Transverse colon (tissue), 4 donors: Measurements from ENCODE around the gene COMMD1. TPM values are rescaled to one million over a fixed set of nuclear protein-coding genes. Genes with fewer than 3 reads are reported as not detected.
A peak's percentile ranks its signal among the peaks of the same experiment; 100 is the strongest.
"Not testable (repeated sequence)": the region's sequence is repeated elsewhere in the genome, so short reads cannot be mapped to it uniquely, and the experiment has no call there.

Experiments used
- DNase-seq: peaks from one replicate; pipeline ENCODE4 v3.0.0-alpha.2; 2019
- H3K27ac ChIP-seq, 4 donors: fragments of 200-600 bp; sonication (generic); 2 replicates each; pipeline ENCODE4 v1.5.1; 2016 to 2018; ENCODE audit warnings: inconsistent platforms in 4 of 4
- H3K27me3 ChIP-seq: fragments of 200-600 bp; sonication (generic); 2 replicates; pipeline ENCODE4 v1.5.1; 2017; ENCODE audit warnings: inconsistent platforms
- H3K36me3 ChIP-seq, 4 donors: fragments of 200-600 bp; sonication (generic); 2 replicates each; pipeline ENCODE4 v1.5.1; 2017 to 2019; ENCODE audit warnings: inconsistent platforms in 4 of 4
- H3K4me1 ChIP-seq, 4 donors: fragments of 200-600 bp; sonication (generic); 2 replicates each; pipeline ENCODE4 v1.5.1; 2017 to 2020; ENCODE audit warnings: inconsistent platforms in 4 of 4
- H3K4me3 ChIP-seq, 4 donors: fragments of 200-600 bp; sonication (generic); 1 replicate in 1 of 4; 2 replicates in 3 of 4; pipeline versions ENCODE4 v1.5.1 to v1.6.1; 2017 to 2019; ENCODE audit warnings: inconsistent platforms in 4 of 4
- H3K9me3 ChIP-seq, 2 donors: fragments of 200-600 bp; sonication (generic); 2 replicates each; pipeline ENCODE4 v1.5.1; 2017 to 2019; ENCODE audit warnings: inconsistent platforms in 2 of 2
- CTCF ChIP-seq, 5 experiments: fragments of 200-600 bp in 3 of 5; fragments of 450-650 bp in 2 of 5; sonication (generic) in 3 of 5; IDR thresholded peaks; 1 replicate in 2 of 5; 2 replicates in 3 of 5; pipeline ENCODE4 v1.5.1; 2016 to 2017; ENCODE audit warnings: antibody characterized with exemption in 5 of 5, inconsistent platforms in 3 of 5, mild to moderate bottlenecking in 2 of 5, moderate library complexity in 1 of 5
- EP300 ChIP-seq: sonication (generic); formaldehyde crosslinking; IDR thresholded peaks from one replicate; pipeline ENCODE4 v1.6.1; 2017; ENCODE audit warnings: antibody characterized with exemption, low read depth
- POLR2A ChIP-seq: fragments of 450-650 bp; IDR thresholded peaks from one replicate; pipeline ENCODE4 v1.6.1; 2016; ENCODE audit warnings: antibody characterized with exemption, mild to moderate bottlenecking, moderate library complexity
- POLR2AphosphoS5 ChIP-seq, 3 donors: sonication (generic); formaldehyde crosslinking; IDR thresholded peaks; one replicate each; pipeline ENCODE4 v1.6.1; 2016; ENCODE audit warnings: antibody characterized with exemption in 3 of 3
- WGBS, 2 donors: methylation state at CpG; one replicate each; pipeline ENCODE4 v1.1.5; 2018; ENCODE audit warnings: low coverage in 1 of 2; 5-methylcytosine and 5-hydroxymethylcytosine counted together
- in situ Hi-C, 4 donors: fragments of 200-750 bp; cut with MboI; loops; one replicate each; pipeline versions ENCODE4 v1.15.0 to v1.15.1; 2017; ENCODE audit warnings: low sequenced_read_pairs in 3 of 4, low pct_ligation_motif_present in 1 of 4, low pct_unique_long_range_greater_than_20kb in 1 of 4
- intact Hi-C: fragments of 100-400 bp; cut with DNase I; formaldehyde crosslinking; loops from one replicate; pipeline ENCODE4 v1.15.1; 2023; ENCODE audit warnings: low total_unique reads
- total RNA-seq, 4 donors: library from RNA; depleted of rRNA; stranded (reverse); fragments of >200 nt; gene quantifications; one replicate each; pipeline ENCODE4 v1.1.0, GENCODE V29; 2016

Gene COMMD1
- total RNA-seq, 4 donors from 2014 or later, result 28.9 to 61.0 (median 36.8) TPM

- intact Hi-C loops, result no loop called here
- in situ Hi-C loops, result no loop called here
- peaks cover 0 to 7% (median 3%) of the 10 kb centered on the region in 4 donors for H3K4me1 ChIP-seq
- 45 to 83% methylated on average over 1 of the region's 1 CpG for WGBS, 2 donors
- H3K27me3 ChIP-seq, result no peaks in the 10 kb centered on the region
- H3K9me3 ChIP-seq, result no peaks in the 10 kb centered on the region
- no peak overlapping the region for H3K4me3 ChIP-seq
- TF ChIP-seq POLR2AphosphoS5 (IDR thresholded peaks at IDR 0.05) (no peak), CTCF (IDR thresholded peaks at IDR 0.05) (no peak), EP300 (no peak)
- no peaks in the 10 kb centered on the region for H3K36me3 ChIP-seq
- no peak for DNase-seq
- H3K27ac ChIP-seq, result no peak overlapping the region
Measured at GRCh38 chr2:61900281-61900680, 5.2 kb upstream of the COMMD1 start.

GRCh38 chr2:61906186-61906470 lies 654 bp downstream of the COMMD1 start:
- Histone ChIP-seq H3K4me1 (peaks cover 5 to 22% (median 11%) of the 10 kb centered on the region in 4 donors), H3K27ac (peak overlapping the region in 3 of 4 donors; percentile 72 to 80 (median 74)), H3K9me3 (no peaks in the 10 kb centered on the region), H3K27me3 (no peaks in the 10 kb centered on the region), H3K4me3 (peak overlapping the region; percentile 69 to 71 (median 70)), H3K36me3 (no peaks in the 10 kb centered on the region)
- in situ Hi-C loops, result no loop called here
- TF ChIP-seq EP300 (no peak), POLR2A (no peak)
- no peak for DNase-seq
- intact Hi-C loops, result no loop called here
- 0 to 3% methylated on average over 5 to 6 of the region's 6 CpGs for WGBS, 2 donors

GRCh38 chr2:61909116-61909515 lies 3.6 kb downstream of the COMMD1 start:
- Histone ChIP-seq H3K4me1 (peaks cover 5 to 22% (median 11%) of the 10 kb centered on the region in 4 donors), H3K27ac (no peak overlapping the region), H3K36me3 (no peaks in the 10 kb centered on the region), H3K4me3 (no peak overlapping the region), H3K27me3 (no peaks in the 10 kb centered on the region), H3K9me3 (no peaks in the 10 kb centered on the region)
- TF ChIP-seq EP300 (no peak), POLR2A (no peak), POLR2AphosphoS5 (IDR thresholded peaks at IDR 0.05) (no peak), CTCF (IDR thresholded peaks at IDR 0.05) (no peak)
- in situ Hi-C loops, result no loop called here
- intact Hi-C loops, result no loop called here
- DNase-seq, result no peak
- 94 to 95% methylated on average over 3 to 8 of the region's 8 CpGs for WGBS, 2 donors

GRCh38 chr2:61910603-61911002 lies 5.1 kb downstream of the COMMD1 start:
- Histone ChIP-seq H3K27me3 (no peaks in the 10 kb centered on the region), H3K9me3 (no peaks in the 10 kb centered on the region), H3K27ac (no peak overlapping the region), H3K36me3 (no peaks in the 10 kb centered on the region), H3K4me1 (peaks cover 5 to 15% (median 8%) of the 10 kb centered on the region in 4 donors), H3K4me3 (no peak overlapping the region)
- in situ Hi-C loops, result loop anchor here in 1 of 4 donors (10.0 kb wide), 1 partner anchor 504 kb away; no protein-coding TSS in a partner anchor
- intact Hi-C loops, result no loop called here
- TF ChIP-seq POLR2AphosphoS5 (IDR thresholded peaks at IDR 0.05) (no peak), CTCF (IDR thresholded peaks at IDR 0.05) (peak in 3 of 5 experiments; percentile 17 to 25 (median 18))
- DNase-seq, result no peak
- 63 to 65% methylated on average over 5 to 9 of the region's 9 CpGs for WGBS, 2 donors

GRCh38 chr2:61911510-61911909 lies 6.0 kb downstream of the COMMD1 start:
- in situ Hi-C loops, result loop anchor here in 1 of 4 donors (10.0 kb wide), 1 partner anchor 503 kb away; no protein-coding TSS in a partner anchor
- intact Hi-C loops, result no loop called here
- 91 to 94% methylated on average over 1 to 4 of the region's 4 CpGs for WGBS, 2 donors
- H3K36me3 ChIP-seq, result no peaks in the 10 kb centered on the region
- no peaks in the 10 kb centered on the region for H3K27me3 ChIP-seq
- no peak overlapping the region for H3K4me3 ChIP-seq
- TF ChIP-seq POLR2AphosphoS5 (IDR thresholded peaks at IDR 0.05), result no peak
- TF ChIP-seq EP300, result no peak
- TF ChIP-seq CTCF (IDR thresholded peaks at IDR 0.05), result no peak
- no peak for TF ChIP-seq POLR2A
- no peak for DNase-seq
- H3K27ac ChIP-seq, result no peak overlapping the region
- no peaks in the 10 kb centered on the region for H3K9me3 ChIP-seq
- peaks cover under 1 to 10% (median 4%) of the 10 kb centered on the region in 4 donors for H3K4me1 ChIP-seq

GRCh38 chr2:61914794-61915193 lies 9.3 kb downstream of the COMMD1 start:
- intact Hi-C loops, H3K27me3 ChIP-seq, H3K9me3 ChIP-seq, H3K36me3 ChIP-seq, H3K27ac ChIP-seq, H3K4me3 ChIP-seq, H3K4me1 ChIP-seq, DNase-seq: not testable (repeated sequence)
- in situ Hi-C loops, result loop anchor here in 3 of 4 donors (5.0 to 10.0 kb wide), 2 partner anchors 498 to 500 kb away; no protein-coding TSS in a partner anchor
- WGBS, 2 donors, result 70 to 90% methylated on average over 2 to 4 of the region's 4 CpGs
